Measurements from ENCODE around the gene PINK1.

DNA sequence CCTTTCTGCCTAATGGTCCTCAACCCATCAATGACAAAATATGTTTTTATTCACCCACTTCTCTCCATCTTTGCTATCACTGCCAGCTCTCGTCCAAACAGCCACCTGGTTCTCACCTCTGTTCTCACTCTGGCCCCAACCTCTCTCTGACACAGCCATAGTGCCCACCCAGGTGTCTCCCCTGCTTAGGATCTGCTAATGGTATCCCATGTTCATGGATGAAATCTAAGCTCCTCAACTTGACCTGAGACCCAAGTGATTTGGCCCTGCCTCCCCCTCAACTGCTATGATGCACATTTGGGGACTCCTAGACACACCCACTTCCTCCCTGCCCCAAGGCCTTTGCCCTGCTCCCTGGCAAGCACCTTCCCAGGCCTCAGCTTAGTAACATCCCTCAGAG, 58.6 kb downstream of the PINK1 start:
- TF ChIP-seq EZH2phosphoT487 (IDR thresholded peaks at IDR 0.05; ENCODE audit: borderline replicate concordance, low read length), result no peak
- TF ChIP-seq, protein P1, sequence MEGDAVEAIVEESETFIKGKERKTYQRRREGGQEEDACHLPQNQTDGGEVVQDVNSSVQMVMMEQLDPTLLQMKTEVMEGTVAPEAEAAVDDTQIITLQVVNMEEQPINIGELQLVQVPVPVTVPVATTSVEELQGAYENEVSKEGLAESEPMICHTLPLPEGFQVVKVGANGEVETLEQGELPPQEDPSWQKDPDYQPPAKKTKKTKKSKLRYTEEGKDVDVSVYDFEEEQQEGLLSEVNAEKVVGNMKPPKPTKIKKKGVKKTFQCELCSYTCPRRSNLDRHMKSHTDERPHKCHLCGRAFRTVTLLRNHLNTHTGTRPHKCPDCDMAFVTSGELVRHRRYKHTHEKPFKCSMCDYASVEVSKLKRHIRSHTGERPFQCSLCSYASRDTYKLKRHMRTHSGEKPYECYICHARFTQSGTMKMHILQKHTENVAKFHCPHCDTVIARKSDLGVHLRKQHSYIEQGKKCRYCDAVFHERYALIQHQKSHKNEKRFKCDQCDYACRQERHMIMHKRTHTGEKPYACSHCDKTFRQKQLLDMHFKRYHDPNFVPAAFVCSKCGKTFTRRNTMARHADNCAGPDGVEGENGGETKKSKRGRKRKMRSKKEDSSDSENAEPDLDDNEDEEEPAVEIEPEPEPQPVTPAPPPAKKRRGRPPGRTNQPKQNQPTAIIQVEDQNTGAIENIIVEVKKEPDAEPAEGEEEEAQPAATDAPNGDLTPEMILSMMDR (IDR thresholded peaks at IDR 0.05; ENCODE audit: low read depth, low read length, poor library complexity, severe bottlenecking), result no peak

Measured in DOHH2 (cell line).